ENCODE data around the gene DPH6.

Gene DPH6

GRCh38 chr15:35448294-35448693 lies 97.7 kb downstream of the DPH6 start (continued):
- no peak for TF ChIP-seq PATZ1 (CRISPR knock-in tag; IDR thresholded peaks at IDR 0.05; ENCODE audit: borderline replicate concordance)
- no peak for TF ChIP-seq ZNF70 (CRISPR knock-in tag; IDR thresholded peaks at IDR 0.05)
- no peak for TF ChIP-seq TOX (CRISPR knock-in tag; IDR thresholded peaks at IDR 0.05; ENCODE audit: borderline replicate concordance)
- no peak for TF ChIP-seq ISL1 (CRISPR knock-in tag; IDR thresholded peaks at IDR 0.05)
- TF ChIP-seq ZFP30 (CRISPR knock-in tag; IDR thresholded peaks at IDR 0.05): no peak
- no peak for TF ChIP-seq TCF4 (CRISPR knock-in tag; IDR thresholded peaks at IDR 0.05; ENCODE audit: borderline replicate concordance)
- TF ChIP-seq SNAI2 (CRISPR knock-in tag; IDR thresholded peaks at IDR 0.05): no peak
- no peak for TF ChIP-seq GLIS3 (CRISPR knock-in tag; IDR thresholded peaks at IDR 0.05)
- TF ChIP-seq ZFP3 (CRISPR knock-in tag; IDR thresholded peaks at IDR 0.05): no peak
- TF ChIP-seq OSR1 (CRISPR knock-in tag; IDR thresholded peaks at IDR 0.05): no peak
- TF ChIP-seq ARNTL (CRISPR knock-in tag; IDR thresholded peaks at IDR 0.05; ENCODE audit: borderline replicate concordance, low read depth): no peak
- TF ChIP-seq CREB5 (CRISPR knock-in tag; IDR thresholded peaks at IDR 0.05; ENCODE audit: low read depth): no peak

GRCh38 chr15:35445891-35446290 lies 100.1 kb downstream of the DPH6 start:
- TF ChIP-seq POU6F1 (CRISPR knock-in tag; IDR thresholded peaks at IDR 0.05; ENCODE audit: borderline replicate concordance, low read depth) (no peak), PATZ1 (CRISPR knock-in tag; IDR thresholded peaks at IDR 0.05; ENCODE audit: borderline replicate concordance) (no peak), ISL1 (CRISPR knock-in tag; IDR thresholded peaks at IDR 0.05) (no peak), OSR1 (CRISPR knock-in tag; IDR thresholded peaks at IDR 0.05) (no peak), PPARA (CRISPR knock-in tag; IDR thresholded peaks at IDR 0.05; ENCODE audit: borderline replicate concordance) (no peak), ZNF8 (CRISPR knock-in tag; IDR thresholded peaks at IDR 0.05) (no peak), TCF4 (CRISPR knock-in tag; IDR thresholded peaks at IDR 0.05; ENCODE audit: borderline replicate concordance) (no peak), RARB (CRISPR knock-in tag; IDR thresholded peaks at IDR 0.05) (no peak), TSHZ2 (CRISPR knock-in tag; IDR thresholded peaks at IDR 0.05) (no peak), CSDC2 (CRISPR knock-in tag; IDR thresholded peaks at IDR 0.05) (no peak), ZC3H10 (CRISPR knock-in tag; IDR thresholded peaks at IDR 0.05) (no peak), ESRRG (CRISPR knock-in tag; IDR thresholded peaks at IDR 0.05) (no peak), TOX (CRISPR knock-in tag; IDR thresholded peaks at IDR 0.05; ENCODE audit: borderline replicate concordance) (no peak), ZNF565 (CRISPR knock-in tag; conservative IDR thresholded peaks at IDR 0.05; ENCODE audit: low read depth) (no peak), CREB5 (CRISPR knock-in tag; IDR thresholded peaks at IDR 0.05; ENCODE audit: low read depth) (no peak), GLIS3 (CRISPR knock-in tag; IDR thresholded peaks at IDR 0.05) (no peak), CSRNP3 (CRISPR knock-in tag; IDR thresholded peaks at IDR 0.05) (no peak), BACH2 (CRISPR knock-in tag; IDR thresholded peaks at IDR 0.05; ENCODE audit: borderline replicate concordance) (no peak), ZFP30 (CRISPR knock-in tag; IDR thresholded peaks at IDR 0.05) (no peak)
- ATAC-seq: no peak
